HG02610 (cell line): ENCODE data around the gene SEMA4D.
A peak's percentile ranks its signal among the peaks of the same experiment; 100 is the strongest.

Source experiments
- ATAC-seq: cut with Tn5 transposase; IDR thresholded peaks from one replicate; pipeline ENCODE4 v1.9.1; 2021; ENCODE audit warnings: mild to moderate bottlenecking, moderate library complexity; ENCODE audit not compliant: unreplicated experiment

The SEMA4D gene

DNA sequence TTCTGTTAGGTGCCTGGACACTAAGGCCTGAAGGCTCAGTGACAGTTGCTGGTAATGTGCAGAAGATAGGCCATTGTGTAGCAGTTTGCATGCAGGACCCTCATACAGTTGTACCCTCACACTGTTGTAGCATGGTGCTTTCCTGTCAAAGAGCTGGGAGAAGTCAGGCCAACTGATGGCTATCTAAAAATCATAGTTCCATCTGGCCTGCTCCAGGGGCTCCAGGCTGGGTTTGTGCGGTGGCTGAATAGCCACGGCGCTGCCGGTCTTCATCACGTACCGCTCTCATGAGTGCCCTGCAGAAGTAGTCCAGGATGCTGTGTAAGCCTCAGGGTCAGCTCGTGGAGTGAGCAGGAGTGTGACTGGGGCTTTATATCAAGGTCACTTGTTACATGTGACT is 167.4 kb downstream of the SEMA4D start:
- no peak for ATAC-seq

DNA sequence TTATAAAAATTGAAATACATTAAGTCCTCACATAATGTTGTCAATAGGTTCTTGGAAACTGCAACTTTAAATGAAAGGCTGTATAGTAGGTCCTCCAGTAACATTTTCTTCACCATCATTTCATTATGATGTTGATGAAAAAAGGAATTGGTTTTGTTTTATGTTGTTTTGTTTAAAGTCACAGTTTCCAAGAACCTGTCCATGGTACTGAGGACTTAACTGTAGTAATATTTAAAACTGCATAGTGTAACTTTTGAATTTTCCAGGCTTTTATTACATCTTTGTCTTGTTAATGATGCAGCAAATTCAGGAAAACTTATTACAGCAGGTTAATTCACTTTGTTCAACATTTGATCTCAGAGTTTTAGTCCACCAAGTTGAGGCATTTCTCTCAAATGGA is 168.0 kb downstream of the SEMA4D start:
- ATAC-seq = no peak

DNA sequence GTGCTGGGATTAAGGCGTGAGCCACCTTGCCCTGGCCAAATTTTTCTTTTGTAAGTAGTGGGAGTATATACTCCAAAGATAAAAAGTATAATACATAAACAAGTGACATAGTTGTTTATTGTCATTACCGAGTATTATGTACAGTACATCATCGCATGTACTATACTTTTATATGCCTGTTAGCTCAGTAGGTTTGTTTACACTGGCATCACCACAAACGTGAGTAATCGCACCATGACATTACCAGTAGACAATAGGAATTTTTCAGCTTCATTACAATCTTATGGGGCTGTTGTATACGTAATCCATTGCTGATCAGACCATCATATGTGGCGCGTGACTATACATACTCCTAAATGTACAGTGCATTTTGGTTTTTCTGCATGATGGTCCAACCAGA is 169.8 kb downstream of the SEMA4D start:
- no peak for ATAC-seq

DNA sequence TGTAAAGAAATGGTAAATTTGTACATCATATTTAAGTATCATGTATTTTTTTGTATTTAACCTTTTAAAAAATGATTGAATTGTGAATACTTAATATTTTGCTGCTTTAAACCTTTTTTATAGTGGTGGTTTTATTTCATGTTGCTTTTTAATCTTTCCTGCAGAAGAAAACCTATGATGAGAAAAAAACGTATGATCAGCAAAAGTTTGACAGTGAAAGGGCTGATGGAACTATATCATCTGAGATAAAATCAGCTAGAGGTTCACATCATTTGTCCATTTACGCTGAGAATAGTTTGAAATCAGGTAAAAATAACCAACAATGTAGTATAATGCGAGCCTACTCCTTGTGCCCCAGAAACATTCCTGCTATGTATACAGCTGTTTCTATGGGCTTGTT is 172.2 kb downstream of the SEMA4D start:
- no peak for ATAC-seq

DNA sequence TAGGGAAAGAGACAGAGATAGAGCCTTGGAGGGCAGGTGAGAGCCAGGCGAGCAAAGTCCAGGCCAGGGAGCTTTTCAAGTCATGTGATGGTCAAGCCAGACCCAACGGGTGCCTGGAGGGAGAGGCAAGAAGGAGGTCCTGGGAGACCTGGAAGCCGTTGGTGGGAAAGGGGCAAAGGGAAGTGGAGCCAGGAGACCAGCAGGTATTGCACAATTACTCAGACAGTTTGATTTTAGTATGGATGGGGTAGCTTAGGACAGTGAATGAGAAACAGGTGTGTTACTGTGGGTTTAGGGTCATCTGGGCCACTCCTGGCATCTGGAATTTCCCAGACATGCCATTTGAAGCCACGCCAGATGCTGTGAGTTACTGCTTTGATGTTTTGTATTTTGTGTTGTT is 174.5 kb downstream of the SEMA4D start:
- no peak for ATAC-seq

DNA sequence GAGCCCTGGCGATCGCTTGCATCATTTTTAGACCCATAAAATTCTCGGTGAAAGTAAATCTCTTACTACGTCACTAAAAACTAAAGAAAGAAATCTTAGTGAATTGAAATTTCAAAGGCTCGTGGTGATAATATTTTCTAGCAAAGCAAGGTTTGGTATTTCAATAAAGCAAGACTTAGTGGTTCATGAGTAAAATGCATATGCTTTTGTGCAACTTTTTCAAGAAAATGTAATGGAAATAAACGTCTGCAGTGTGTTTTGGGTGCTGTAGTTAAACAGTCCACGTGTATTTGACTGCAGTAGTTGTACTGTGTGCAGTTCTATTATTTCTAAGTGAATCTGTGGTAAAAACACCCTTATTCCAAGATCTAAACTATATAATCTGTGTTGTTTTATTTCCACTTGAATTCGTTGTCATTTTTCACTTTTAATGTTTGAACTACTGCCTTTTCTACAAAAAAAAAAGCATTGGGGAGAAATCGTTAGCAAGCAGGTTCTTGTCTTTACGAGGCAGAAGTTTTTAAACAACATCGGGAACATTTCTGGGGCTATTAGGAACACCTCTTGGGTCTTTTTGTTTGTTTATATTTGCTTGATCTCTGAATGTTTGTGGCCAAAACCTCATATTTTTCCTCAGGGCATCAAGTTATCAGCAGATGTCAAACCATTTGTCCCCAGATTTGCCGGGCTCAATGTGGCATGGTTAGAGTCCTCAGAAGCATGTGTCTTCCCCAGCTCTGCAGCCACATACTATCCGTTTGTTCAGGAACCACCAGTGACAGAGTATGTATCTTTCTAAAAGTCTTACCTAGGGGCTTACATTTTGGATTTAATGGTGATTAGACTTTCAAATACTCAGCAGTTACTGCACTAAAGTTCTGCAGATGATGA is 178.7 kb downstream of the SEMA4D start:
- ATAC-seq = no peak

DNA sequence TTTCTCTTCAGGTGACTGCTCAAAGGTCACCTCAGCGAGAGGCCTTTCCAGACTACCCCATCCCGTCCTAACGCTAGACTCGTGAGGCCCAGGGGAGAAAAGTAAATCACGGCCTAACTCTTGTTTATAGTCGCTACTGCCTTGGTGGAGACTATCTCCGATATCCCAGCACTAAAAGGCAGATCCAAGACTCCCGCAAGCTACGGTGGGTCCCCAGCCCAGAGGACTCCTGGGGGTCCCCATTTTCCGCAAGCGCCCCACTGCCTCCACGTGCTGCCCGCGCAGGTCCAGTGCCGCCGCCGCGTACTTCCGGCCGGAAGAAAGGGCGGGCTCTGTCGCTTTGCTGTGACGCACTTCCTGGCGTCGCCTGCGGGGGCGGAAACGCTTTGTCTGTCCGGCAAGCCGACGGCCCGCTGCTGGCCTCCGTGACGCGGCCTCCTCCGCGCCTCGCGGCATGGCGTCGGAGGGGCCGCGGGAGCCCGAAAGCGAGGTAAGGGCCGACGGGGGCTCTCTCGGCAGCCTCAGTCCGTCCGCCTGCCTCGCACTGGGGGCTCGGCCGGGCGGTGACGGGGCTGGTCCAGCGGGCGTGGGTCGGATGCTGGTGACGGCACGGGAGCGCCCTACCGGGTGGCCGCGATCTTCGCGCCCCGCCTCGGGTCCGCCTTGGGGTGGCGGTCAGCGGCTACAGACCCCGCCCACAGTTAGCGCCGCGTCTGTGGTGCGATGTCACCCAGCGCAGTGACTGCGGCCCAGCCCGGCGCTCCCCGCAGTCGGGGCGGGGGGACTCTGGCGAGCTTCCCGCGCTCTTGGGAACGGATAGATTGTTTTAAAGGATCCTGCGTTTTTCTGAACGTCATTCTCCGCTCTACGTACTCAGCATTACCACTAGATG is 179.5 kb downstream of the SEMA4D start, which contains the start of gene SECISBP2:
SECISBP2 (plus strand) TSS at position 378 of the 892 bp plus-strand sequence; CDS start at position 455, 77 bp downstream.
- peak; percentile 87 for ATAC-seq

DNA sequence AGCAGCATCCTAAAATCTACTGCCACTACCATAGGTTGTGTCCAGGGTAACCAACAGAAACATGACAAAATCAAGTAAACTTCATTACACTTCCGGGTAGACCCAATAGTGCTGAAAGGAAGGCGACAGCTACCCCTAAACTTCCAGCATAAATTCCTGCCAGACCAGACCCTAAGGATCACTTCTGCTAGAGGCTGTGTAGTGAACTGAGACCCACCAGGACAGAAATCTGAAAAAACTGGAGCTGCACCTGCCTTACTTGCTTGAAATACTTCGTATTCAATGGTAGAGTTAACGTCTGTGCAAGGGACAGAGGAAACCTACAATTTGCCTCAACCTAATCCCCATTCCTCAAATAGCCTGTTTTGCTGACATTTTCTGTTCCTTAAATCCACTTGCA is 180.6 kb downstream of the SEMA4D start:
- no peak for ATAC-seq

DNA sequence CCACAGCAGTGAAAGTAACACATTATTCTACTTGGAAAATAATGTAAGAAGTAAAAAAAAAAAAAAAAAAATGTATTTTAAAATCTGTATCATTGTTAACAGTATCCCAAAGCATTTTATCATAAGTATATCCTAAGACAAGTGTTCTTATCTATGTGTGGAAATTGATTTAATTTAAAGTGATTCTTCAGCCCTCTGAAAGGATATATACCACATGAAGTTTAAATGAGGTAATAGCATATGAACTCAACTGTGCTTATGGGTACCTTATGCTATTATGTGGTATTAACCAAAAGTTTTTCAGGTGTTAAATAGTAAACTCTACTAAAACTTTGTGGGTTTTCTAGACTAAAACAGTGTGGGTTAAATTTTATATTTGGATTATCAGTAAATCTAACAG is 182.4 kb downstream of the SEMA4D start:
- ATAC-seq = no peak

DNA sequence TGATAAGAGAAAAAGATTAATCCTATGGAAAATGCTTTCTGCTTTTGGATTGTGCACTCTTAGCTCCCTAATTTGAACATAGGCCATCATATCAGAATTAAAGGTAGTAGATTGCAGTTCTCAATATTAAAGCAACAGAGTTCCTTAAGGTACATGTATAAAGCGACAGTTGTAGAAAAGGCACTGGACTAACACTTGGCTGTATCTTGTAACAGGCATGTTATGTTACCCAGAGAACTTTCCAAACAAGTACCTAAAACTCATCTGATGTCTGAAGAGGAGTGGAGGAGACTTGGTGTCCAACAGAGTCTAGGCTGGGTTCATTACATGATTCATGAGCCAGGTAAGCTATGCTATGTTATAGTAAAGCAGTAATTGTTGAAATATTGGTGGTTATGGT is 183.0 kb downstream of the SEMA4D start:
- no peak for ATAC-seq

DNA sequence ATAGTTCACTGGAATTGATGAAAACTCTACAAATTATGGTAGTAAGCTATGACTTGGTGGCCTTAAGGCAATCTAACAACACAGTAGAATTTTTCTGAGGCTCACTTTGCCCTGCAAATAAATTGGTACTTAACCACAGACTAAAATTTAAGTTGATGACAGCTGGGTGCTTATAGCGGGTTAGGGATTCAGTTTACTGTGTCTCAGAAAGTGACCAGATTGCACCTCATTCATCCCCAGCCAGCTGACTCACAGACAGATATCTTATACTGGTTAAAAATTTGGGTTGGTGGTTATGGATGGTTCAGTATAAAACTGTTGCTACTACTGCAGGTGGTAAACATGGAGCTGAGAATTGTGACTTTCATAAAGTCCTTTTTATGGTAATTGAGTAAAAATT is 184.1 kb downstream of the SEMA4D start:
- no peak for ATAC-seq

DNA sequence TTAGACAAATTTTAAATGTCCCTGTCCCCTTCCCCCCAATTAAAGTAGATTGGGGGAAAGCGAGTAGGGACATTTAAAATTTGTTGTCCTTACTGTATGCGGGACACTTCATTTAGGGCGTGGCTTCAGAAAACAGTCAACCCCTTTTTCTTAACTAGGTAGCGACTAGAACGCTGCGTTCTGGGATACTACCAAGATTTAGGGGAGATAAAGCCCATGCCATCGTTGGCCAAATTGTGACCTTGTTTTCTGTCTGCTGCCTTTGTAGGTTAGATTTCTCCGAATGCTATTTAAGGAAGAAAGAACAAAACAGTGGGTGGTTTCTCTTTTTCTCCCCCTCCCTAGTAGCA is 185.7 kb downstream of the SEMA4D start:
- no peak for ATAC-seq

DNA sequence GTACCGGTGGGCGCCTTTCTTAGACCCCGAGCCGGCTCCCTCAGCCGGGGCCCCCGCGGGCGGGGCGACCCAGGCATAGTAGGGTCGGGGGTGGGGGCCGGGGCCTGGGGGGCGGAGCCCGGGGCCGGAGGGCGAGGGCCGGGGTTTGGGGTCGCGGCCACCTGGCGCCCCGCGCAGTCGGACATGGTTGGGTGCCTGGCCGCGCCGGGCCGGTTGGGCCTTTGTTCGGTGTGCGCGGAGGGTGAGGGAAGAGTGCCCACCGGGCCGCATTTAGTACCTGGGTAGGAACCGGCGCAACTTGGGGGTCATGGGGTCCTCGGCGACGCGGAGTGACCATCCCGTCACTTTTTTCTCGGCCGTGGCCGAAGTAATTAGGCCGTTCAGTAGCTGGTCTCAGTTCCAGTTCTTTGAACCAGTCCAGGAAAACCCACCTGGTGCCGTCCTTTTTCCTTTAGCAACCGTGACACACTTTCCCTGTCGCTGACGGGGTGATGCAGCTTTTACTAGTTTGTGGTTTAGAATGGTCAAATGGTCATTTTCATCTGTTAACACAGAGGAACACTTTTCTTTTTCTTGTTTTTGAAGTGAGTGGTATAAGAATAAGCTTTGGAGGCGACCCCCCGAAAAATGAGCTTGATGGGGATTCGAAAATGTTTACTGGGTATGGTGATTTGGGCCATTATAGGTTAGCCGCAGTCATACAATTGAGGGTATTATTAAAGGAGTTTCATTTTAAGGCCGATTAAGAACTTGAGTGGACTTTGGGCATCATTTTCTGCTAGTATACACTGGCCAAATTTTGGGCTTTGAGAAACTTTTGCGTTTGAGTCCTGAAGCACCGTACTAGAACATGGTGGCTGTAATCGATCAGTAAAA is 186.3 kb downstream of the SEMA4D start:
- ATAC-seq = peak; percentile 2
